Small intestine (tissue), 16 donors: Measurements from ENCODE around the gene LAS1L. TPM values are rescaled to one million over a fixed set of nuclear protein-coding genes. Genes with fewer than 3 reads are reported as not detected.
A peak's percentile ranks its signal among the peaks of the same experiment; 100 is the strongest.

ENCODE experiments used
- DNase-seq, 2 donors: peaks; one replicate each; pipeline versions ENCODE4 v3.0.0 to v3.0.0-alpha.2; 2013
- FAIRE-seq: peaks from 2 replicates; lab custom pipeline; 2012; peaks lifted over from hg19 to GRCh38; lab: Jason Lieb, UNC
- H3K27ac ChIP-seq, 3 donors: one replicate each; pipeline ENCODE4 v1.5.1; 2013; ENCODE audit warnings: low read length in 2 of 3, mild to moderate bottlenecking in 2 of 3, control low read depth in 1 of 3, inconsistent platforms in 1 of 3, low read depth in 1 of 3, moderate library complexity in 1 of 3
- H3K27me3 ChIP-seq, 3 donors: one replicate each; pipeline ENCODE4 v1.6.1; 2013; ENCODE audit warnings: low read length in 3 of 3, inconsistent platforms in 1 of 3; ENCODE audit not compliant: control insufficient read depth in 3 of 3, insufficient read depth in 3 of 3
- H3K36me3 ChIP-seq, 3 donors: one replicate each; pipeline ENCODE4 v1.6.1; 2013; ENCODE audit warnings: low read length in 3 of 3, inconsistent platforms in 1 of 3, low read depth in 1 of 3, mild to moderate bottlenecking in 1 of 3, moderate library complexity in 1 of 3; ENCODE audit not compliant: control insufficient read depth in 3 of 3, insufficient read depth in 2 of 3
- H3K4me1 ChIP-seq, 3 donors: one replicate each; pipeline ENCODE4 v1.6.1; 2013; ENCODE audit warnings: low read length in 2 of 3, inconsistent platforms in 1 of 3, low read depth in 1 of 3, mild to moderate bottlenecking in 1 of 3, moderate library complexity in 1 of 3; ENCODE audit not compliant: control insufficient read depth in 3 of 3, insufficient read depth in 2 of 3
- H3K4me3 ChIP-seq, 3 donors: one replicate each; pipeline ENCODE4 v1.5.1; 2013; ENCODE audit warnings: low read length in 3 of 3, control low read depth in 1 of 3, inconsistent platforms in 1 of 3, low read depth in 1 of 3, mild to moderate bottlenecking in 1 of 3, moderate library complexity in 1 of 3
- H3K9me3 ChIP-seq, 2 donors: one replicate each; pipeline ENCODE4 v1.6.1; 2013; ENCODE audit warnings: low read depth in 1 of 2, low read length in 1 of 2; ENCODE audit not compliant: control insufficient read depth in 2 of 2, insufficient read depth in 1 of 2
- WGBS, 3 donors: extraction: QIAGEN DNeasy Blood & Tissue Kit; methylation state at CpG; one replicate each; pipeline ENCODE4 v1.1.7; 2013; 5-methylcytosine and 5-hydroxymethylcytosine counted together
- long read RNA-seq, 10 donors: transcript quantifications; one replicate each; lab custom pipeline, GENCODE V29; 2026
- polyA plus RNA-seq, 4 donors: library from polyadenylated mRNA; stranded (reverse) in 3 of 4; unstranded in 1 of 4; fragments of 200-250 nt in 3 of 4; fragments of 120-200 nt in 1 of 4; gene quantifications; one replicate each; pipeline versions ENCODE4 v1.2.1 to v1.2.3, GENCODE V29; 2013
- donor health status: healthy with polysubstance abuse.
- donor health status: control.
- donor health status: control.
- donor health status: Bipolar disorder and iron deficiency.
- donor health status: healthy.

The LAS1L gene
- polyA plus RNA-seq: 10 to 100 TPM in 2 of 4 donors, 1 to 10 TPM in 2; 7.6 to 26.3 (median 15.0) TPM
- long read RNA-seq, donor 1, partial matches to known transcripts: 0 of 2 reads
- long read RNA-seq, donor 1, other reads (novel, unspliced or antisense): 0 of 2 reads
- long read RNA-seq, donor 2, partial matches to known transcripts: 0 of 2 reads
- long read RNA-seq, donor 2, other reads (novel, unspliced or antisense): 0 of 2 reads
- long read RNA-seq, donor 3, partial matches to known transcripts: 0 of 2 reads
- long read RNA-seq, donor 3, other reads (novel, unspliced or antisense): 0 of 2 reads
- long read RNA-seq, donor 4: 0 reads
- long read RNA-seq, donor 5, partial matches to known transcripts: 0 of 1 reads
- long read RNA-seq, donor 5, other reads (novel, unspliced or antisense): 0 of 1 reads
- long read RNA-seq, donor 6, partial matches to known transcripts: 0 of 4 reads
- long read RNA-seq, donor 6, other reads (novel, unspliced or antisense): 0 of 4 reads
- long read RNA-seq, donor 7: 0 reads
- long read RNA-seq, donor 8: 0 reads
- long read RNA-seq, donor 9: 0 reads
- long read RNA-seq, donor 10, partial matches to known transcripts: 0 of 1 reads
- long read RNA-seq, donor 10, other reads (novel, unspliced or antisense): 0 of 1 reads

- WGBS, 3 donors: 2 to 45% (median 14%) methylated on average over 42 to 50 of the region's 50 CpGs
- peak; percentile 93 to 94 for DNase-seq
- no peak for FAIRE-seq
- Histone ChIP-seq H3K9me3 (no peaks in the 10 kb centered on the region), H3K27me3 (no peaks in the 10 kb centered on the region), H3K27ac (peak within 1 kb of the TSS in 2 of 3 donors; percentile 60 to 91), H3K36me3 (peaks cover 0 to 8% (median 0%) of the 10 kb centered on the region in 3 donors), H3K4me3 (peak within 1 kb of the TSS; percentile 60 to 72 (median 64)), H3K4me1 (peaks cover 0 to 4% (median 1%) of the 10 kb centered on the region in 3 donors)
Measured at GRCh38 chrX:65534450-65535292, at the start of gene LAS1L. LAS1L (minus strand) TSS chrX:65534787; CDS start chrX:65534715, 72 bp downstream.

DNA sequence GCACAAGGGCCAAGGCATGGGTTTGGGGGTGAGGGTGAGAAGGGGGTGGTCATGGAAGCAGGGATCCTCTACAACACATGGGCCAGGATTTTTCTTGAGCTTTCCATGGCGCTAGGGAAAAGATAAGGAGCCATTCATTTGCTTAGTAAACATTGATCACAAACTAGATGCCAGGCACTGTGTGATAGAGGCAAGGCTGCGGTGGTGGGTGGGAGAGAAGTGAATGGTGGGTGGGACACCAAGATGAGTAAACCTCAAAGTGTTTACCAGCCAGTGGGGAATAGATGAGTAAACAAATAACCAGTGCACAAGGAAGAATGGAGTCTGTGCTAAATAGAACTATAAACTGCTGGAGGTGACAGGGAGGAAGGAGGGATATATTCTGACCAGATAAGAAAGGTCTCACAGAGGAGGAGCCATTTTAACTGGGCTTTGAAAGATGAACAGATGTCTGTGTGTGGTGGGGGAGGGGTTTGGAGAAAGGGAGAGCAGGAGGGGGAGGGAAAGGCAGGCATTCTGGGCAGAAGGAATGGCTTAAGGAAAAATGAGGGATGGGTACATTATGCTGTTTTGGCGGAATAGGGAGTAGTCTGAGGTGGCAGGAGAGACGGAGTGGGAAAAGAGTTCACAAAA lies 48.0 kb upstream of the LAS1L start:
- WGBS, 3 donors: 51 to 74% (median 58%) methylated on average over 4 of the region's 4 CpGs
- no peaks in the 10 kb centered on the region for H3K4me1 ChIP-seq
- H3K9me3 ChIP-seq: no peaks in the 10 kb centered on the region
- FAIRE-seq (no peak), DNase-seq (no peak)
- no peak overlapping the region for H3K27ac ChIP-seq
- H3K36me3 ChIP-seq: no peaks in the 10 kb centered on the region
- no peak overlapping the region for H3K4me3 ChIP-seq
- H3K27me3 ChIP-seq: no peaks in the 10 kb centered on the region

- no peaks in the 10 kb centered on the region for H3K4me1 ChIP-seq
- WGBS, 3 donors: 7 to 9% (median 7%) methylated on average over 12 of the region's 12 CpGs
- H3K4me3 ChIP-seq: no peak overlapping the region
- H3K27me3 ChIP-seq: no peaks in the 10 kb centered on the region
- DNase-seq (peak; percentile 46 to 63), FAIRE-seq (no peak)
- H3K36me3 ChIP-seq: no peaks in the 10 kb centered on the region
- H3K9me3 ChIP-seq: no peaks in the 10 kb centered on the region
- H3K27ac ChIP-seq: no peak overlapping the region
Measured at GRCh38 chrX:65581661-65582339, 47.2 kb upstream of the LAS1L start.

DNA sequence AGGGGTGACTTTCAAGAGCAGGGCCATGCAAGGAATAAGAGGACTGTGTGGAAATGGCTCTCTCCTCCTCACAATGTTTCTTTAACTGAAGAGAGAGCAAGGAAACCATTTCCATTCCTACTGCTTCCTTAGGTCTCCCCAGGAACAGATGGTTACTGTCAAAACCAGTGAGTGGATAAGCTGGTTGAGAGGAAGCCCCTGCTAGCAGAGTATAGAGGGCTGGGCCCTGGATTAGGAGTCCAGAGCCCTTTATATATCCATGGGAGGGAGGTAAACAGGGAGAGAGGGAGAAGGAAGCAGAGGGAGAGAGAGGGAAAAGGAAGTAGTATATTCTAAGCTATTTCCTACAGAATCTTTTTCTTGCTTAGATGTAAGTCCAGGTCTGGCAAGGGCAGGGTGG lies 43.8 kb upstream of the LAS1L start:
- no peaks in the 10 kb centered on the region for H3K9me3 ChIP-seq
- FAIRE-seq: no peak

GRCh38 chrX:65576160-65576559 lies 41.6 kb upstream of the LAS1L start:
- no peak overlapping the region for H3K4me3 ChIP-seq
- no peak for DNase-seq
- H3K27ac ChIP-seq: no peak overlapping the region
- no peak for FAIRE-seq
- H3K36me3 ChIP-seq: no peaks in the 10 kb centered on the region
- H3K27me3 ChIP-seq: no peaks in the 10 kb centered on the region
- no peaks in the 10 kb centered on the region for H3K9me3 ChIP-seq
- H3K4me1 ChIP-seq: no peaks in the 10 kb centered on the region

More for the DNA sequence above, 43.8 kb upstream of the LAS1L start:
- H3K36me3 ChIP-seq: no peaks in the 10 kb centered on the region
- no peaks in the 10 kb centered on the region for H3K27me3 ChIP-seq
- no peak for DNase-seq
- H3K27ac ChIP-seq: no peak overlapping the region
- no peaks in the 10 kb centered on the region for H3K4me1 ChIP-seq
- H3K4me3 ChIP-seq: no peak overlapping the region

- H3K27me3 ChIP-seq: no peaks in the 10 kb centered on the region
- H3K27ac ChIP-seq: no peak overlapping the region
- no peaks in the 10 kb centered on the region for H3K36me3 ChIP-seq
- no peak overlapping the region for H3K4me3 ChIP-seq
- FAIRE-seq (no peak), DNase-seq (no peak)
- no peaks in the 10 kb centered on the region for H3K9me3 ChIP-seq
- H3K4me1 ChIP-seq: no peaks in the 10 kb centered on the region
- WGBS, 3 donors: 32 to 56% (median 38%) methylated on average over 3 of the region's 3 CpGs
Measured at GRCh38 chrX:65575022-65575421, 40.4 kb upstream of the LAS1L start.

DNA sequence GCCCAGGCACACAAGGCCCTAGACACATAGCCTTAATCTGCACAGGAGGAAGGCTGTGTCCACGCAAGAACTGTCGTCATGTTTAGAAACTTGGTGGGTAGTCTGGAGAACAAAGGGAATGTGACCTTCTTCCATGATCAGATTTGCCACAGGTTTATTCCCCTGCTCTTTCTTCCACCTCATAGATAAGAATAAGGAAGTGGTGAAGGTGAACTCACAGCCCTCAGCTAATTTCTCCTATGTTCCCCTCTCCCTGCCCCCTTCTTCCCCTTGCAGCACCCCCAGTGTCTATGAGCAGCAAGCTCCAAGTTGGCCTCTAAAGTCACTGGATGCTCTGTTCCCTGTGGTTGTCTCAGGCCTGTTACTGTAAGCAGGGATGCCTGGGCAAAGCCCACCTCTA lies 39.8 kb upstream of the LAS1L start:
- DNase-seq: no peak
- Histone ChIP-seq H3K36me3 (no peaks in the 10 kb centered on the region), H3K4me1 (no peaks in the 10 kb centered on the region), H3K4me3 (no peak overlapping the region), H3K27me3 (no peaks in the 10 kb centered on the region), H3K9me3 (no peaks in the 10 kb centered on the region), H3K27ac (no peak overlapping the region)
- no peak for FAIRE-seq
- 67 to 85% (median 82%) methylated on average over 2 of the region's 2 CpGs for WGBS, 3 donors
